H1 (cell line): ENCODE results near the gene C19orf67. TPM values are rescaled to one million over a fixed set of nuclear protein-coding genes. Genes with fewer than 3 reads are reported as not detected.

Experiments
- CTCF ChIA-PET: fragments of 300-600 bp; sonication (Branson Sonifier 250); formaldehyde crosslinking; loops from one replicate; lab custom pipeline; 2021; ENCODE audit not compliant: partially characterized antibody; lab: Charles Lee
- POLR2A ChIA-PET: fragments of 300-600 bp; sonication (Branson Sonifier 250); formaldehyde crosslinking; loops from one replicate; lab custom pipeline; 2021; ENCODE audit warnings: inconsistent platforms; ENCODE audit not compliant: partially characterized antibody; lab: Charles Lee
- DNase-seq, 2 experiments: peaks; one replicate each; pipeline versions ENCODE4 v3.0.0 to v3.0.0-alpha.2; 2010 to 2022; ENCODE audit warnings: low spot score in 2 of 2, low read depth in 1 of 2, mixed read lengths in 1 of 2
- FAIRE-seq: peaks from 2 replicates; lab custom pipeline; 2011; peaks lifted over from hg19 to GRCh38; lab: Jason Lieb, UNC
- H2AFZ ChIP-seq: 2 replicates; pipeline ENCODE4 v1.8.1; 2012; ENCODE audit warnings: low read length, inconsistent platforms
- H2AK5ac ChIP-seq: 2 replicates; pipeline ENCODE4 v1.6.1; 2013; ENCODE audit warnings: low read depth, low read length
- H2BK120ac ChIP-seq: replicated peaks from 2 replicates; pipeline ENCODE3; 2013; ENCODE audit warnings: low read depth, low read length, inconsistent platforms
- H2BK12ac ChIP-seq: 2 replicates; pipeline ENCODE4 v1.6.1; 2013; ENCODE audit warnings: low read depth, low read length
- H2BK15ac ChIP-seq: 2 replicates; pipeline ENCODE4 v1.6.1; 2013; ENCODE audit warnings: low read length
- H2BK20ac ChIP-seq: 2 replicates; pipeline ENCODE4 v1.6.1; 2013; ENCODE audit warnings: low read length
- H2BK5ac ChIP-seq: 2 replicates; pipeline ENCODE4 v1.6.1; 2013; ENCODE audit warnings: low read depth, low read length
- H3K14ac ChIP-seq: 2 replicates; pipeline ENCODE4 v1.6.1; 2013; ENCODE audit warnings: inconsistent platforms; ENCODE audit not compliant: insufficient read length
- H3K18ac ChIP-seq: 2 replicates; pipeline ENCODE4 v1.6.1; 2013; ENCODE audit warnings: low read length; ENCODE audit errors: extremely low read depth
- H3K23ac ChIP-seq: 2 replicates; pipeline ENCODE4 v1.6.1; 2013; ENCODE audit warnings: inconsistent platforms; ENCODE audit not compliant: insufficient read length
- H3K23me2 ChIP-seq: 2 replicates; pipeline ENCODE4 v1.6.1; 2013; ENCODE audit warnings: low read depth, low read length
- H3K27ac ChIP-seq: 2 replicates; pipeline ENCODE4 v1.6.1; 2011; ENCODE audit warnings: low read depth, low read length, inconsistent platforms
- H3K27me3 ChIP-seq, 4 experiments: replicated peaks in 1 of 4; 1 replicate in 1 of 4; 2 replicates in 3 of 4; pipeline versions ENCODE4 v1.6.1 to v1.8.1; 2011 to 2013; ENCODE audit warnings: low read length in 3 of 4, mild to moderate bottlenecking in 3 of 4, inconsistent platforms in 2 of 4, mixed read lengths in 2 of 4, moderate library complexity in 1 of 4; ENCODE audit not compliant: control insufficient read depth in 3 of 4, insufficient read depth in 3 of 4; ENCODE audit errors: extremely low read depth in 1 of 4
- H3K36me3 ChIP-seq, 4 experiments: 2 replicates each; pipeline versions ENCODE4 v1.6.1 to v1.8.1; 2011 to 2013; ENCODE audit warnings: mild to moderate bottlenecking in 4 of 4, low read length in 3 of 4, moderate library complexity in 2 of 4, control low read depth in 1 of 4, inconsistent platforms in 1 of 4; ENCODE audit not compliant: insufficient read depth in 4 of 4, control insufficient read depth in 2 of 4
- H3K4ac ChIP-seq: replicated peaks from 2 replicates; pipeline ENCODE3; 2013; ENCODE audit warnings: low read length, low read depth, mixed read lengths, inconsistent platforms; ENCODE audit not compliant: insufficient read length
- H3K4me1 ChIP-seq, 4 experiments: replicated peaks in 1 of 4; 1 replicate in 1 of 4; 2 replicates in 3 of 4; pipeline versions ENCODE4 v1.6.1 to v1.8.1; 2011 to 2013; ENCODE audit warnings: low read length in 3 of 4, inconsistent platforms in 2 of 4, mixed read lengths in 1 of 4; ENCODE audit not compliant: insufficient read depth in 4 of 4, control insufficient read depth in 3 of 4
- H3K4me2 ChIP-seq, 2 experiments: 2 replicates each; pipeline versions ENCODE4 v1.6.1 to v1.8.1; 2011 to 2013; ENCODE audit warnings: low read depth in 2 of 2, low read length in 2 of 2, control low read depth in 1 of 2, inconsistent platforms in 1 of 2, mild to moderate bottlenecking in 1 of 2; ENCODE audit not compliant: insufficient read depth in 1 of 2
- H3K4me3 ChIP-seq, 4 experiments: fragments of 200-600, 300-600 bp in 1 of 4; sonication (generic), shearing (Covaris generic), sonication (Bioruptor Twin) in 1 of 4; 2 replicates each; pipeline versions ENCODE4 v1.5.1 to v1.8.1; 2011 to 2016; ENCODE audit warnings: low read length in 4 of 4, low read depth in 3 of 4, control low read depth in 2 of 4, inconsistent platforms in 2 of 4, mild to moderate bottlenecking in 2 of 4, mixed read lengths in 1 of 4, moderate library complexity in 1 of 4; ENCODE audit not compliant: insufficient read depth in 2 of 4; ENCODE audit errors: extremely low read depth in 1 of 4
- H3K56ac ChIP-seq: replicated peaks from 2 replicates; pipeline ENCODE3; 2013; ENCODE audit warnings: low read depth, mild to moderate bottlenecking, mixed read lengths, low read length, inconsistent platforms; ENCODE audit not compliant: insufficient read length
- H3K79me1 ChIP-seq: 2 replicates; pipeline ENCODE4 v1.6.1; 2013; ENCODE audit warnings: low read depth, low read length, control low read depth
- H3K79me2 ChIP-seq, 2 experiments: 2 replicates each; pipeline versions ENCODE4 v1.6.1 to v1.8.1; 2012 to 2013; ENCODE audit warnings: low read length in 2 of 2, mild to moderate bottlenecking in 2 of 2, inconsistent platforms in 1 of 2; ENCODE audit not compliant: insufficient read depth in 2 of 2, control insufficient read depth in 1 of 2
- H3K9ac ChIP-seq, 4 experiments: replicated peaks in 1 of 4; 1 replicate in 1 of 4; 2 replicates in 3 of 4; pipeline versions ENCODE4 v1.6.1 to v1.8.1; 2011 to 2013; ENCODE audit warnings: low read depth in 3 of 4, low read length in 3 of 4, control low read depth in 2 of 4, mild to moderate bottlenecking in 2 of 4, moderate library complexity in 2 of 4, inconsistent platforms in 1 of 4; ENCODE audit errors: extremely low read depth in 1 of 4
- H3K9me3 ChIP-seq, 2 experiments: 2 replicates each; pipeline versions ENCODE4 v1.6.1 to v1.8.1; 2012 to 2013; ENCODE audit warnings: mild to moderate bottlenecking in 2 of 2, moderate library complexity in 2 of 2, control low read depth in 1 of 2, inconsistent platforms in 1 of 2, low read depth in 1 of 2, low read length in 1 of 2, mixed read lengths in 1 of 2; ENCODE audit not compliant: insufficient read depth in 2 of 2
- H4K20me1 ChIP-seq, 2 experiments: replicated peaks in 1 of 2; 2 replicates each; pipeline versions ENCODE3 to v1.8.1; 2011 to 2013; ENCODE audit warnings: inconsistent platforms in 2 of 2, low read length in 2 of 2, mild to moderate bottlenecking in 1 of 2; ENCODE audit not compliant: insufficient read depth in 2 of 2, control insufficient read depth in 1 of 2
- H4K5ac ChIP-seq: 2 replicates; pipeline ENCODE4 v1.6.1; 2013; ENCODE audit warnings: low read length, low read depth, mixed read lengths, inconsistent platforms; ENCODE audit not compliant: insufficient read length
- H4K8ac ChIP-seq: 2 replicates; pipeline ENCODE4 v1.8.0; 2013; ENCODE audit warnings: mild to moderate bottlenecking, moderate library complexity, low read length, inconsistent platforms; ENCODE audit not compliant: insufficient read depth; ENCODE audit errors: extremely low read depth
- H4K91ac ChIP-seq: replicated peaks from 2 replicates; pipeline ENCODE3; 2013; ENCODE audit warnings: low read length, mixed read lengths, inconsistent platforms; ENCODE audit not compliant: insufficient read length
- CTBP2 ChIP-seq: IDR thresholded peaks from 2 replicates; pipeline ENCODE4 v1.7.0; 2011; ENCODE audit warnings: borderline replicate concordance, mild to moderate bottlenecking, moderate library complexity, mixed read lengths, low read length; ENCODE audit not compliant: insufficient read depth, insufficient read length
- KDM4A ChIP-seq: IDR thresholded peaks from one replicate; pipeline ENCODE4 v1.7.1; 2012; ENCODE audit warnings: low read depth, mild to moderate bottlenecking, moderate library complexity, low read length, inconsistent platforms; ENCODE audit not compliant: severe bottlenecking
- MAX ChIP-seq: IDR thresholded peaks from 2 replicates; pipeline ENCODE4 v1.6.1; 2012; ENCODE audit warnings: inconsistent platforms
- NRF1 ChIP-seq: IDR thresholded peaks from 2 replicates; pipeline ENCODE4 v1.6.1; 2011; ENCODE audit warnings: mild to moderate bottlenecking, low read depth, low read length, improper control_type of control experiment
- POLR2AphosphoS5 ChIP-seq: IDR thresholded peaks from 2 replicates; pipeline ENCODE4 v1.6.1; 2011; ENCODE audit warnings: low read depth, low read length
- RAD21 ChIP-seq, 2 experiments: IDR thresholded peaks in 1 of 2; conservative IDR thresholded peaks in 1 of 2; 2 replicates each; pipeline ENCODE4 v1.6.1; 2011; ENCODE audit warnings: low read depth in 2 of 2, low read length in 2 of 2, improper control_type of control experiment in 1 of 2, inconsistent platforms in 1 of 2, mild to moderate bottlenecking in 1 of 2, moderate library complexity in 1 of 2
- SAP30 ChIP-seq: fragments of 300-600 bp; sonication (generic); IDR thresholded peaks from 2 replicates; pipeline ENCODE4 v1.7.1; 2012; ENCODE audit warnings: low read length, moderate library complexity, mild to moderate bottlenecking, inconsistent platforms; ENCODE audit not compliant: insufficient read depth, insufficient replicate concordance
- SP2 ChIP-seq: IDR thresholded peaks from 2 replicates; pipeline ENCODE4 v1.6.1; 2012; ENCODE audit warnings: mild to moderate bottlenecking, low read length, inconsistent platforms
- YY1 ChIP-seq: IDR thresholded peaks from 2 replicates; pipeline ENCODE4 v1.6.1; 2011; ENCODE audit warnings: low read depth, mild to moderate bottlenecking, low read length
- ZNF274 ChIP-seq: IDR thresholded peaks from 2 replicates; pipeline ENCODE4 v1.7.0; 2012; ENCODE audit warnings: low read length, borderline replicate concordance; ENCODE audit errors: extremely low read depth
- WGBS, 2 experiments: shearing (Covaris generic) in 1 of 2; methylation state at CpG; one replicate each; pipeline versions ENCODE4 v1.1.6 to v1.1.7; 2013 to 2015; ENCODE audit warnings: low lambda C conversion rate in 2 of 2, mixed read lengths in 2 of 2, inconsistent platforms in 1 of 2, low coverage in 1 of 2, missing lambda C conversion rate in 1 of 2; ENCODE audit not compliant: insufficient replicate concordance in 2 of 2, insufficient coverage in 1 of 2, insufficient read length in 1 of 2; ENCODE audit errors: extremely low coverage in 1 of 2, missing lambda C conversion rate in 1 of 2; 5-methylcytosine and 5-hydroxymethylcytosine counted together
- polyA plus RNA-seq, 7 experiments: library from polyadenylated mRNA; depleted of rRNA in 3 of 7; stranded (reverse) in 5 of 7; unstranded in 2 of 7; fragments of >200 nt in 5 of 7; fragments of 200-250 nt in 2 of 7; gene quantifications; 1 replicate in 5 of 7; 2 replicates in 1 of 7; 4 replicates in 1 of 7; pipeline versions ENCODE4 v1.2.1 to v1.2.3, GENCODE V29; 2011 to 2013; ENCODE audit warnings: missing spikeins in 2 of 7, mixed read lengths in 2 of 7
- total RNA-seq: library from RNA; stranded (reverse); fragmentation: NEBNext Ultra II Directional; extraction: Animal tissue kit (Norgen Biotek cat#: 25700); gene quantifications from 2 replicates; pipeline ENCODE4 v1.2.1, GENCODE V29; 2021

The C19orf67 gene
- total and polyA plus RNA-seq, 2 of the 8 experiments (the other 6 are each of a cell fraction or from before 2014, with no cell fraction given), result 0.12 TPM; not detected in 1

GRCh38 chr19:14089662-14090508 lies 4.3 kb upstream of the C19orf67 start:
- Histone ChIP-seq H3K4me2 (peak overlapping the region; percentile 65 to 74), H2BK12ac (no peak overlapping the region), H3K4ac (no peak overlapping the region), H3K27ac (no peak overlapping the region), H3K4me1 (peaks cover 3 to 5% (median 4%) of the 10 kb centered on the region in 4 experiments), H2AK5ac (no peak overlapping the region), H3K9me3 (peaks cover 8% of the 10 kb centered on the region in 2 experiments; a peak in 3 of 4 replicates), H3K27me3 (peaks cover 0 to 6% (median 2%) of the 10 kb centered on the region in 4 experiments; a peak in 4 of 7 replicates), H2BK15ac (no peak overlapping the region), H4K20me1 (peaks cover 4 to 8% of the 10 kb centered on the region in 2 experiments), H3K14ac (no peak overlapping the region), H2BK5ac (no peak overlapping the region), H3K4me3 (peak overlapping the region; percentile 42 to 78 (median 60)), H2BK120ac (no peak overlapping the region), H4K8ac (peak overlapping the region; percentile 57; the same call in 1 of the 2 replicates), H3K9ac (no peak overlapping the region; a peak in 2 of 7 replicates), H3K23me2 (peaks cover 11% of the 10 kb centered on the region), H4K91ac (no peak overlapping the region), H3K79me1 (no peaks in the 10 kb centered on the region), H3K36me3 (peaks cover 0 to 13% (median 4%) of the 10 kb centered on the region in 4 experiments; a peak in 3 of 8 replicates), H3K23ac (no peak overlapping the region), H3K79me2 (no peaks in the 10 kb centered on the region), H3K18ac (no peak overlapping the region; the same call in 1 of the 2 replicates), H3K56ac (no peak overlapping the region), H2BK20ac (no peak overlapping the region), H4K5ac (no peak overlapping the region), H2AFZ (no peak overlapping the region)
- ChIA-PET CTCF (interaction anchor here (1.0 to 1.1 kb wide), 3 partner anchors 16 to 292 kb away, joined by 4 read pairs; no protein-coding TSS in a partner anchor), POLR2A (interaction anchor here (1.0 to 1.1 kb wide), 2 partner anchors 24 to 264 kb away, joined by 3 read pairs; no protein-coding TSS in a partner anchor)
- 0% methylated on average over 45 of the region's 142 CpGs; no CpG with 5 or more reads in 1 of the 2 experiments for WGBS, 2 experiments
- no peak for FAIRE-seq
- peak in 1 of 2 experiments; percentile 62 for DNase-seq
- no peak for TF ChIP-seq YY1
- TF ChIP-seq KDM4A, result peak; percentile 83
- TF ChIP-seq RAD21 (IDR thresholded peaks at IDR 0.05 in 1 of 2, conservative IDR thresholded peaks at IDR 0.05 in 1 of 2; ENCODE audit: low read depth in 2 of 2, low read length in 2 of 2), result no peak
- TF ChIP-seq SP2, result no peak
- no peak for TF ChIP-seq SAP30
- no peak for TF ChIP-seq CTBP2
- no peak for TF ChIP-seq POLR2AphosphoS5
- peak; percentile 59; the same call in 1 of the 2 replicates for TF ChIP-seq MAX
- no peak for TF ChIP-seq NRF1
- TF ChIP-seq ZNF274, result no peak
